ENCODE results near the gene MET.
A peak's percentile ranks its signal among the peaks of the same experiment; 100 is the strongest.

Gene MET

GRCh38 chr7:116665332-116665996 is 6.5 kb upstream of the MET start:
- no peak for DNase-seq

GRCh38 chr7:116669769-116670168 is 2.2 kb upstream of the MET start:
- no peak for DNase-seq

GRCh38 chr7:116670409-116671015 is 1.5 kb upstream of the MET start:
- no peak for DNase-seq

GRCh38 chr7:116671111-116671510 is 885 bp upstream of the MET start:
- no peak for DNase-seq

- DNase-seq, result no peak
Observed at GRCh38 chr7:116672596-116673456, 830 bp downstream of the MET start.

- no peak for DNase-seq
Observed at GRCh38 chr7:116673457-116673865, 1.5 kb downstream of the MET start.

GRCh38 chr7:116674508-116675173 is 2.6 kb downstream of the MET start:
- no peak for DNase-seq

GRCh38 chr7:116675812-116676355 is 3.9 kb downstream of the MET start:
- no peak for DNase-seq

- DNase-seq, result no peak
Observed at GRCh38 chr7:116678780-116679179, 6.8 kb downstream of the MET start.

GRCh38 chr7:116679500-116679899 is 7.5 kb downstream of the MET start:
- no peak for DNase-seq

GRCh38 chr7:116683786-116684185 is 11.8 kb downstream of the MET start:
- DNase-seq, result peak; percentile 11

- DNase-seq, result no peak
Observed at GRCh38 chr7:116686033-116686432, 14.0 kb downstream of the MET start.

- no peak for DNase-seq
Observed at GRCh38 chr7:116686812-116687419, 14.9 kb downstream of the MET start.

GRCh38 chr7:116687801-116688201 is 15.8 kb downstream of the MET start:
- no peak for DNase-seq

GRCh38 chr7:116689790-116690259 is 17.8 kb downstream of the MET start:
- DNase-seq, result no peak

GRCh38 chr7:116691664-116692063 is 19.7 kb downstream of the MET start:
- DNase-seq, result no peak

GRCh38 chr7:116692401-116693308 is 20.7 kb downstream of the MET start:
- no peak for DNase-seq

- DNase-seq, result no peak
Observed at GRCh38 chr7:116696707-116697106, 24.7 kb downstream of the MET start.

- DNase-seq, result no peak
Observed at GRCh38 chr7:116697152-116697551, 25.2 kb downstream of the MET start.

- DNase-seq, result no peak
Observed at GRCh38 chr7:116697761-116698160, 25.8 kb downstream of the MET start.

- no peak for DNase-seq
Observed at GRCh38 chr7:116698396-116698795, 26.4 kb downstream of the MET start.
